ENCODE data around the gene CSMD2. TPM values are rescaled to one million over a fixed set of nuclear protein-coding genes. Genes with fewer than 3 reads are reported as not detected.

CSMD2 gene
- total and polyA plus RNA-seq, 2 of the 8 experiments (the other 6 are each of a cell fraction or from before 2014, with no cell fraction given): 7.0 to 14.7 TPM

DNA sequence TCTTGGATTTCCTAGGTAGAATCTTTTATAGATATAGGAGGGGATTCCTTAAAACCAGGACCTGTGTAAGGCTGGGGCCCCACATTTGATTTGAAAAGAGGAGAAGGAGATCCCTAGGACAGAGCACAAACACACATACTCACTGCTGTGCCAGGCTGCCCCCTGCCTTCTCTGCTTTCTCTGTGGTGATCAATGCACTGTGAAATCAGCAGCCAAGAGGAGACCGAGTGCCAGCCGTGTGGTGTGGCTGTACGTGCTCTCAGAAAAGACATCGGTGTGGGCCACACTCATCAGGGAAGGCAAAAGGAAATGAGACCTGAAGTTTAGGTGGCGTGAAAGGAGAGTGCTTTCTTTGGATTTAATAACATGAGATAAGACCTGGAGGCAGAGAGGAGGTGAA is 498.4 kb downstream of the CSMD2 start:
- H3K4me3 ChIP-seq (ENCODE audit: extremely low read depth in 1 of 4, insufficient read depth in 2 of 4, low read depth in 3 of 4, low read length in 4 of 4): no peak overlapping the region
- no peak overlapping the region for H3K56ac ChIP-seq (replicated peaks; ENCODE audit: insufficient read length, low read depth, low read length)
- no peak for FAIRE-seq
- no peaks in the 10 kb centered on the region for H3K79me1 ChIP-seq (ENCODE audit: low read depth, low read length)
- H3K36me3 ChIP-seq (ENCODE audit: control insufficient read depth in 2 of 4, insufficient read depth in 4 of 4, low read length in 3 of 4): peaks cover 2 to 17% (median 5%) of the 10 kb centered on the region in 4 experiments; a peak in 5 of 8 replicates
- no peak overlapping the region for H2BK120ac ChIP-seq (replicated peaks; ENCODE audit: low read depth, low read length)
- no peaks in the 10 kb centered on the region for H3K23me2 ChIP-seq (ENCODE audit: low read depth, low read length)
- no peak overlapping the region for H3K23ac ChIP-seq (ENCODE audit: insufficient read length)
- H3K27ac ChIP-seq (ENCODE audit: low read depth, low read length): no peak overlapping the region
- H3K9me3 ChIP-seq (ENCODE audit: insufficient read depth in 2 of 2, low read depth in 1 of 2, low read length in 1 of 2): peaks cover 7 to 13% of the 10 kb centered on the region in 2 experiments; a peak in 3 of 4 replicates
- H2BK20ac ChIP-seq (ENCODE audit: low read length): no peak overlapping the region
- DNase-seq (ENCODE audit: low read depth in 1 of 2, low spot score in 2 of 2): no peak
- H3K4me1 ChIP-seq (replicated peaks in 1 of 4; ENCODE audit: control insufficient read depth in 3 of 4, insufficient read depth in 4 of 4, low read length in 3 of 4): no peaks in the 10 kb centered on the region
- 97% methylated on average over 5 of the region's 5 CpGs; no CpG with 5 or more reads in 1 of the 2 experiments for WGBS, 2 experiments (ENCODE audit: extremely low coverage in 1 of 2, insufficient coverage in 1 of 2, insufficient read length in 1 of 2, insufficient replicate concordance in 2 of 2, low coverage in 1 of 2, low lambda C conversion rate in 2 of 2, missing lambda C conversion rate in 1 of 2)
- H3K4ac ChIP-seq (replicated peaks; ENCODE audit: insufficient read length, low read depth, low read length): no peak overlapping the region
- no peak overlapping the region for H2BK12ac ChIP-seq (ENCODE audit: low read depth, low read length)
- H2AK5ac ChIP-seq (ENCODE audit: low read depth, low read length): no peak overlapping the region
- no peak overlapping the region for H4K8ac ChIP-seq (ENCODE audit: extremely low read depth, insufficient read depth, low read length)
- no peak overlapping the region for H3K14ac ChIP-seq (ENCODE audit: insufficient read length)
- no peak overlapping the region for H3K9ac ChIP-seq (replicated peaks in 1 of 4; ENCODE audit: extremely low read depth in 1 of 4, low read depth in 3 of 4, low read length in 3 of 4)
- POLR2A ChIA-PET (ENCODE audit: partially characterized antibody): no interaction called here
- no peak overlapping the region for H2BK15ac ChIP-seq (ENCODE audit: low read length)
- H3K27me3 ChIP-seq (replicated peaks in 1 of 4; ENCODE audit: control insufficient read depth in 3 of 4, extremely low read depth in 1 of 4, insufficient read depth in 3 of 4, low read length in 3 of 4): no peaks in the 10 kb centered on the region; a peak in 1 of 7 replicates
- H3K79me2 ChIP-seq (ENCODE audit: control insufficient read depth in 1 of 2, insufficient read depth in 2 of 2, low read length in 2 of 2): no peaks in the 10 kb centered on the region
- H4K20me1 ChIP-seq (replicated peaks in 1 of 2; ENCODE audit: control insufficient read depth in 1 of 2, insufficient read depth in 2 of 2, low read length in 2 of 2): no peaks in the 10 kb centered on the region
- H4K5ac ChIP-seq (ENCODE audit: insufficient read length, low read depth, low read length): no peak overlapping the region
- no peak overlapping the region for H4K91ac ChIP-seq (replicated peaks; ENCODE audit: insufficient read length, low read length)
- H2AFZ ChIP-seq (ENCODE audit: low read length): no peak overlapping the region
- CTCF ChIA-PET (ENCODE audit: partially characterized antibody): interaction anchor here (1.8 kb wide), 1 partner anchor 34 kb away, joined by 7 read pairs; no protein-coding TSS in a partner anchor
- H3K4me2 ChIP-seq (ENCODE audit: insufficient read depth in 1 of 2, low read depth in 2 of 2, low read length in 2 of 2): no peak overlapping the region
- H3K18ac ChIP-seq (ENCODE audit: extremely low read depth, low read length): no peak overlapping the region
- no peak overlapping the region for H2BK5ac ChIP-seq (ENCODE audit: low read depth, low read length)
- TF ChIP-seq PHF8 (conservative IDR thresholded peaks at IDR 0.05; ENCODE audit: low read depth, low read length) (no peak), TBP (IDR thresholded peaks at IDR 0.05; ENCODE audit: low read depth, low read length) (no peak), JUN (IDR thresholded peaks at IDR 0.05; ENCODE audit: low read depth, low read length) (no peak)
